IMR-90 (cell line): ENCODE data around the gene ICAM4. TPM values are rescaled to one million over a fixed set of nuclear protein-coding genes. Genes with fewer than 3 reads are reported as not detected.
"Not testable (repeated sequence)": the region's sequence is repeated elsewhere in the genome, so short reads cannot be mapped to it uniquely, and the experiment has no call there.

Source experiments
- ATAC-seq: fragments of 200-7000 bp; cut with Tn5 transposase; 2 replicates; pipeline ENCODE4 v1.9.1; 2020; ENCODE audit warnings: low read depth, mild to moderate bottlenecking, moderate library complexity
- BruUV-seq: library from RNA; stranded (reverse); fragments of 400-500 nt; replicated peaks from 2 replicates; lab custom pipeline; 2021; lab: Mats Ljungman, UMichigan
- CTCF ChIA-PET: fragments of 300-600 bp; formaldehyde crosslinking; extraction: SDS; loops from one replicate; lab custom pipeline; 2021; ENCODE audit warnings: antibody characterized with exemption; lab: Yijun Ruan, JAX
- POLR2A ChIA-PET: fragments of 300-600 bp; sonication (Branson Sonifier 250); formaldehyde crosslinking; loops from one replicate; lab custom pipeline; 2022; ENCODE audit warnings: antibody characterized with exemption; ENCODE audit not compliant: unreplicated experiment; lab: Charles Lee
- DNase-seq: peaks from one replicate; pipeline ENCODE4 v3.0.0; 2013
- H2AFZ ChIP-seq: replicated peaks from 2 replicates; pipeline ENCODE3; 2013; ENCODE audit warnings: low read length, mild to moderate bottlenecking; ENCODE audit not compliant: poor library complexity
- H2AK5ac ChIP-seq: 2 replicates; pipeline ENCODE4 v1.6.1; 2013; ENCODE audit warnings: low read depth, low read length, inconsistent platforms
- H2AK9ac ChIP-seq: replicated peaks from 2 replicates; pipeline ENCODE3; 2013; ENCODE audit warnings: mild to moderate bottlenecking, low read depth, low read length, moderate library complexity; ENCODE audit not compliant: poor library complexity
- H2BK120ac ChIP-seq: 2 replicates; pipeline ENCODE4 v1.6.1; 2013; ENCODE audit warnings: low read depth, low read length, inconsistent platforms
- H2BK15ac ChIP-seq: 3 replicates; pipeline ENCODE4 v1.6.1; 2013; ENCODE audit warnings: low read depth, low read length, inconsistent platforms
- H2BK20ac ChIP-seq: 2 replicates; pipeline ENCODE4 v1.6.1; 2013; ENCODE audit warnings: low read depth, mild to moderate bottlenecking, inconsistent platforms, low read length, moderate library complexity
- H2BK5ac ChIP-seq: 2 replicates; pipeline ENCODE4 v1.6.1; 2013; ENCODE audit warnings: mild to moderate bottlenecking, low read depth, low read length, inconsistent platforms; ENCODE audit not compliant: poor library complexity, severe bottlenecking
- H3K14ac ChIP-seq: replicated peaks from 2 replicates; pipeline ENCODE4 v1.6.1; 2013; ENCODE audit warnings: low read depth, low read length, inconsistent platforms
- H3K18ac ChIP-seq: 2 replicates; pipeline ENCODE4 v1.6.1; 2013; ENCODE audit warnings: low read depth, low read length, control low read depth
- H3K23ac ChIP-seq: 2 replicates; pipeline ENCODE4 v1.6.1; 2013; ENCODE audit warnings: low read depth, low read length, inconsistent platforms
- H3K27ac ChIP-seq: 2 replicates; pipeline ENCODE4 v1.5.1; 2013; ENCODE audit warnings: mild to moderate bottlenecking, control low read depth, low read length; ENCODE audit not compliant: insufficient read depth
- H3K27me3 ChIP-seq: 2 replicates; pipeline ENCODE4 v1.6.1; 2013; ENCODE audit warnings: low read length; ENCODE audit not compliant: control insufficient read depth, insufficient read depth
- H3K36me3 ChIP-seq: 2 replicates; pipeline ENCODE4 v1.6.1; 2013; ENCODE audit warnings: low read length, mixed read lengths; ENCODE audit not compliant: control insufficient read depth, insufficient read depth
- H3K4ac ChIP-seq: 2 replicates; pipeline ENCODE4 v1.6.1; 2013; ENCODE audit warnings: low read depth, low read length, inconsistent platforms
- H3K4me1 ChIP-seq: 2 replicates; pipeline ENCODE4 v1.6.1; 2013; ENCODE audit warnings: low read length, mixed read lengths; ENCODE audit not compliant: control insufficient read depth, insufficient read depth
- H3K4me2 ChIP-seq: 2 replicates; pipeline ENCODE4 v1.6.1; 2013; ENCODE audit warnings: low read depth, mild to moderate bottlenecking, control low read depth, low read length, moderate library complexity
- H3K4me3 ChIP-seq: 2 replicates; pipeline ENCODE4 v1.5.1; 2013; ENCODE audit warnings: low read depth, mild to moderate bottlenecking, control low read depth, low read length, moderate library complexity; ENCODE audit not compliant: insufficient read depth
- H3K56ac ChIP-seq: 2 replicates; pipeline ENCODE4 v1.6.1; 2013; ENCODE audit warnings: low read length, inconsistent platforms; ENCODE audit not compliant: insufficient read depth; ENCODE audit errors: extremely low read depth
- H3K79me1 ChIP-seq, 2 experiments: 2 replicates each; pipeline ENCODE4 v1.6.1; 2013; ENCODE audit warnings: low read length in 2 of 2, inconsistent platforms in 1 of 2, low read depth in 1 of 2
- H3K9ac ChIP-seq: 2 replicates; pipeline ENCODE4 v1.6.1; 2013; ENCODE audit warnings: low read depth, low read length, control low read depth
- H3K9me1 ChIP-seq: 2 replicates; pipeline ENCODE4 v1.6.1; 2013; ENCODE audit warnings: low read length, inconsistent platforms; ENCODE audit not compliant: insufficient read depth
- H3K9me3 ChIP-seq: 2 replicates; pipeline ENCODE4 v1.6.1; 2013; ENCODE audit warnings: low read length; ENCODE audit not compliant: control insufficient read depth, insufficient read depth
- H4K20me1 ChIP-seq: 2 replicates; pipeline ENCODE4 v1.6.1; 2013; ENCODE audit warnings: low read length, inconsistent platforms; ENCODE audit not compliant: insufficient read depth
- H4K5ac ChIP-seq: 2 replicates; pipeline ENCODE4 v1.6.1; 2013; ENCODE audit warnings: mild to moderate bottlenecking, low read depth, low read length, control low read depth
- H4K8ac ChIP-seq, 2 experiments: 2 replicates each; pipeline ENCODE4 v1.6.1; 2013; ENCODE audit warnings: low read depth in 2 of 2, low read length in 2 of 2, control low read depth in 1 of 2, inconsistent platforms in 1 of 2
- H4K91ac ChIP-seq: 2 replicates; pipeline ENCODE4 v1.6.1; 2013; ENCODE audit warnings: low read depth, low read length, inconsistent platforms; ENCODE audit not compliant: insufficient read depth
- CEBPB ChIP-seq: IDR thresholded peaks from 2 replicates; pipeline ENCODE4 v1.6.1; 2012; ENCODE audit warnings: low read depth, low read length, improper control_type of control experiment
- MXI1 ChIP-seq: IDR thresholded peaks from 2 replicates; pipeline ENCODE4 v1.6.1; 2012; ENCODE audit warnings: low read depth, mild to moderate bottlenecking, low read length, moderate library complexity, borderline replicate concordance
- RCOR1 ChIP-seq: IDR thresholded peaks from 2 replicates; pipeline ENCODE4 v1.6.1; 2012; ENCODE audit warnings: mild to moderate bottlenecking, low read length, improper control_type of control experiment; ENCODE audit not compliant: insufficient replicate concordance
- WGBS, 2 experiments: methylation state at CpG; one replicate each; pipeline versions ENCODE4 v1.1.5 to v1.1.7; 2013; ENCODE audit warnings: missing lambda C conversion rate in 2 of 2; ENCODE audit not compliant: insufficient read length in 1 of 2; ENCODE audit errors: extremely low coverage in 2 of 2; 5-methylcytosine and 5-hydroxymethylcytosine counted together
- dilution Hi-C: fragments of 300-500 bp; cut with HindIII; formaldehyde crosslinking; loops from one replicate; pipeline ENCODE4 v1.14.3; 2018; ENCODE audit warnings: low sequenced_read_pairs; ENCODE audit not compliant: unreplicated experiment
- in situ Hi-C: fragments of 300-500 bp; cut with MboI; formaldehyde crosslinking; loops from 3 replicates; pipeline ENCODE4 v1.14.3; 2019; ENCODE audit warnings: low sequenced_read_pairs, inconsistent platforms, mixed read lengths
- intact Hi-C: fragments of 100-400 bp; cut with micrococcal nuclease; formaldehyde crosslinking; loops from 2 replicates; pipeline ENCODE4 v1.10.0; 2022
- polyA plus RNA-seq, 3 experiments: library from polyadenylated mRNA; depleted of rRNA; stranded (reverse); fragments of >200 nt; gene quantifications; 2 replicates each; pipeline ENCODE4 v1.2.3, GENCODE V29; 2012; ENCODE audit warnings: low replicate concordance in 1 of 3
- total RNA-seq: library from RNA; depleted of rRNA; stranded (reverse); fragments of >200 nt; gene quantifications from 2 replicates; pipeline ENCODE4 v1.2.3, GENCODE V29; 2012

Gene ICAM4
- total and polyA plus RNA-seq, 2 of the 4 experiments (the other 2 are of a cell fraction), result 2.3 to 4.0 TPM

GRCh38 chr19:10334588-10335351, 48.0 kb downstream of the ICAM4 start (continued):
- TF ChIP-seq MXI1 (peak; percentile 93), RCOR1 (no peak)

- no peak overlapping the region for H2BK15ac ChIP-seq
- no peak overlapping the region for H4K8ac ChIP-seq
- H2AK9ac ChIP-seq, result peak overlapping the region; percentile 18
- POLR2A ChIA-PET, result interaction anchor here (0.5 to 0.6 kb wide), 2 partner anchors 52 to 1844 kb away, joined by 4 to 9 read pairs; no protein-coding TSS in a partner anchor
- H3K56ac ChIP-seq, result no peak overlapping the region
- 50% methylated on average over 14 of the region's 26 CpGs; no CpG with 5 or more reads in 1 of the 2 experiments for WGBS, 2 experiments
- no peak for TF ChIP-seq CEBPB
- no peaks in the 10 kb centered on the region for H3K27me3 ChIP-seq
- H3K9me1 ChIP-seq, result no peaks in the 10 kb centered on the region; the same call in 1 of the 2 replicates
- dilution Hi-C loops, result no loop called here
- H2AFZ ChIP-seq, result peak overlapping the region; percentile 98
- H3K36me3 ChIP-seq, result peaks cover under 1% of the 10 kb centered on the region
- no peak overlapping the region for H4K5ac ChIP-seq
- no peak overlapping the region for H3K9ac ChIP-seq
- no peak overlapping the region for H4K91ac ChIP-seq
- H2BK5ac ChIP-seq, result peak overlapping the region; percentile 40
- no peak overlapping the region; the same call in 1 of the 2 replicates for H3K4ac ChIP-seq
- no peak for DNase-seq
- CTCF ChIA-PET, result no interaction called here
- H3K18ac ChIP-seq, result no peak overlapping the region
- intact Hi-C loops, result loop anchor here (2.0 kb wide), 1 partner anchor 67 kb away; no protein-coding TSS in a partner anchor
- H2BK20ac ChIP-seq, result no peak overlapping the region
- H3K9me3 ChIP-seq, result no peaks in the 10 kb centered on the region
- no peak overlapping the region; the same call in 1 of the 2 replicates for H2AK5ac ChIP-seq
- ATAC-seq, result no peak
- BruUV-seq, result no TSS peak
- H3K23ac ChIP-seq, result no peak overlapping the region
- H3K4me3 ChIP-seq, result no peak overlapping the region
- peaks cover 6 to 26% of the 10 kb centered on the region in 2 experiments for H3K79me1 ChIP-seq
- H3K27ac ChIP-seq, result no peak overlapping the region
- H3K14ac ChIP-seq, result no peak overlapping the region
- in situ Hi-C loops, result no loop called here
- peaks cover 21% of the 10 kb centered on the region for H4K20me1 ChIP-seq
- H2BK120ac ChIP-seq, result no peak overlapping the region
- H3K4me1 ChIP-seq, result peaks cover 5% of the 10 kb centered on the region; the same call in 1 of the 2 replicates
- no peak overlapping the region; the same call in 1 of the 2 replicates for H3K4me2 ChIP-seq
Measured at GRCh38 chr19:10335352-10335985, 48.7 kb downstream of the ICAM4 start.

- H3K23ac ChIP-seq, CTCF ChIA-PET, H3K27ac ChIP-seq, H3K14ac ChIP-seq, DNase-seq, H2AK5ac ChIP-seq, H2BK20ac ChIP-seq, intact Hi-C loops, H3K27me3 ChIP-seq, dilution Hi-C loops, H3K4ac ChIP-seq, H3K56ac ChIP-seq, H4K8ac ChIP-seq, in situ Hi-C loops, H2BK15ac ChIP-seq, H3K4me2 ChIP-seq, H3K4me3 ChIP-seq, BruUV-seq, H3K9ac ChIP-seq, H4K91ac ChIP-seq, H3K18ac ChIP-seq, H3K4me1 ChIP-seq, H3K36me3 ChIP-seq, H2BK5ac ChIP-seq, H3K9me1 ChIP-seq, ATAC-seq, H2AFZ ChIP-seq, H2AK9ac ChIP-seq, H3K9me3 ChIP-seq, H4K5ac ChIP-seq, H2BK120ac ChIP-seq: not testable (repeated sequence)
- WGBS, 2 experiments, result 88% methylated on average over 4 of the region's 9 CpGs; no CpG with 5 or more reads in 1 of the 2 experiments
- peaks cover 14% of the 10 kb centered on the region for H4K20me1 ChIP-seq
- H3K79me1 ChIP-seq, result peaks cover 5 to 24% of the 10 kb centered on the region in 2 experiments
- POLR2A ChIA-PET, result interaction anchor here (0.6 kb wide), 1 partner anchor 30 kb away, joined by 7 read pairs; no protein-coding TSS in a partner anchor
Measured at GRCh38 chr19:10336725-10337124, 50.0 kb downstream of the ICAM4 start.
